Stimulated activated CD8-positive, alpha-beta memory T cell treated with anti-CD3 and anti-CD28 coated beads, Interleukin-7, amount 100 ng/mL, for 1 hour (primary cell): ENCODE results near the gene AUTS2.

Experiments used
- DNase-seq, 2 donors: peaks; one replicate each; pipeline ENCODE4 v3.0.0-alpha.2; 2020; ENCODE audit warnings: low read depth in 2 of 2

Gene AUTS2

GRCh38 chr7:70116867-70117266 is 518.6 kb downstream of the AUTS2 start:
- no peak for DNase-seq

DNA sequence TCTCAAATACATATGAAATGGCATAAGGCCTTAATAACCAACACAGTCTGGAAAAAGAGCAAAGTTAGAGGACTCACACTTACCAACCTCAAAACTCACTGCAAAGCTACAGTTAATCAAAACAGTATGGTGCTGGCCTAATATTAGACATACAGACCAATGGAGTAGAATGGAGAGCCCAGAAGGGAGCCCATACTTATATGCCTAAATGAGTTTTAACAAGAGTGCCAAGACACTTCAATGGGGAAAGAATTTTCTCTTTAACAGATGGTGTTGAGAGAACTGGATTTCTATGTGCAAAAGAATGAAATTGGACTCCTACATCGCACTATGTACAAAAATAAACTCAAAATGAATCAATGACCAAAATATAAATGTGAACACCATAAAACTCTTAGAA is 522.6 kb downstream of the AUTS2 start:
- DNase-seq = no peak

DNA sequence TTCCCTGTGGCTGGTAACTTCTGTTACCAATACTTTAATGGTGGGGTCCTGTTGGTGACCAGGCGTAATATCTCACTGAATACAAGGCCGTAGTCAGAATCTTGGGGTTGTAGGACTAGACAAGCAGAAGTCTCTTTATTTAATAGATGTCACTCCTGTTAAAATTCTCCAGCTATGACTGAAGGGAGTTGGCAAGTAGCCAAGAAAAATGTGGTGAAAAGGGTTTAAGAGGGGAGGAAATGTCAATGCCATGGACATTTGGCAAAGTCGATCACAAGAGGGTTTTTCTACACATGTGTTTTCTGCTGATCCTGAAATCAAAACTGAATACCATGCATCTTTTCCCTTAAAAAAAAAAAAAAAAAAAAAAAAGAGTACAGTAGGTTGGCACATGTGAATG is 533.5 kb downstream of the AUTS2 start:
- DNase-seq = no peak

- DNase-seq = no peak
These were observed 534.1 kb downstream of the AUTS2 start for GRCh38 chr7:70132226-70132851.

DNA sequence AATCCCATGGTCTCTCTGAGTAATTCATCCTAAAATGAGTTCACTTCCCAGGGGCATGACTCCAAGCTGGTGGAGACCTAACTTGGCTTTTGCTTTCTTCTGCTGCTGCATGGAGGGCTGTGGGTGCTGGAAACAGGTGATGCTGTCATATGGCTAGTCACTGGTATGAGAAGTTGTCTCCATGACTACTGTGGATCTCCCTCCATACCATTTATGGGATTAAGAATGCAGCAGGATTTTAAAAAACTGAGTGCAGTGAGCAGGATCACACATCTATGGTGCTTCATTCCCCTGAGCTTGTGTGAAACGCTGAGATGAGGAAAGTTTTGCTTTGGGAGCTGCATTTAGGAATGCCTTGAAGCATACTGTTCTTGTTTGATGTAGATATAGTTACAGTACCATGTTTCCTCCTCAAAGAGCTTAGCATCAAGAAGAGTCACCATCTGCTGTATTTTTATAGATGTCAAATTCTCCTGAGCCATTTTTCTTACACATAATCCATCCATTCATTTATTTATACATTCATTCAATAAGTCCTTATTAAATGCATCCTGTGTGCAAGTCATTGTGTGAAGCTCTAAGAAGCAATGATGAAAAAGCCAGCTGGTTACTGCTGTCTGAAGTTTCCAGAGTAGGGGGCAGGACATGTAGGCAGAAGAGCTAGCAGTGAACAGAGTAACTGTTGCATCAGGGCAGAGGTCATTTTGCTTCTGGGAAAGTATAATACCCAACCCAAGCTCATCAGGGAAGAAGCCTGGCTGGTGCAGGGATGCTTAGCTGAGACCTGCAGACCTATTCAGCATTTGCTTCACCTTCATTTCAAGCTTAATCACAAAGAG is 534.8 kb downstream of the AUTS2 start:
- DNase-seq = no peak

- no peak for DNase-seq
These were observed 535.9 kb downstream of the AUTS2 start for GRCh38 chr7:70134029-70134770.

- no peak for DNase-seq
These were observed 537.4 kb downstream of the AUTS2 start for GRCh38 chr7:70135656-70136055.

- no peak for DNase-seq
These were observed 538.9 kb downstream of the AUTS2 start for GRCh38 chr7:70137126-70137525.

DNA sequence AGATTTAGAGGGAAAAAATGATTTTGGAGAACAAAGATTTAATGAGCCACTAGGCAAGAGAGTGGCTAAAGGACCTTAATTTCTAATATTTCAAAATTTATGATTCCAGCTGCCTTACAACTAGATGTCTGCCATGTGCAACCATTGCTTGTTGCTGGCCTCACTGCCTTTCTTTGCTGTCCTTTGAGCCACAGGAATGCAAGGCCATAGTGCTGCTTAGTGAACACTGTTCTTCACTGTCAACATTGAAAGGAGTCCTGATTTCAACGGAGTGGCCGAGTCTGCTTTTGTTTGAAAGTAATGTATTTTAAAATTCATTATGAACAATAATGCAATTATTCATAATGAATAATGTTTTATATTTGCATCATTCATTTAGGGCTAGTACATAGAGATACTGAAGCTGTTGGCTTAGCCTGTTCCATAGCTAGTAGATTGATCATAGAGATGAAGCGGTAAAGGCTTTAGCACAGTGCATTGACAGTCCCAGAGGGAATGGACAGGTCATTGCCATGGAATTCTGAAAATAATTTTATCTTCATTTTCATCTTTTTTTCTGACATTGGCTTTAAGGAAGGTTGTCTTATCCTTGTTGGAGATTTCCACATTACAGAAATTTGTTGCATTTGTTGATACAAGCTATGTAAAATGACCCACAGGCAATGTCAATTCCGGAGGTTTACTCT is 544.1 kb downstream of the AUTS2 start:
- DNase-seq = no peak

DNA sequence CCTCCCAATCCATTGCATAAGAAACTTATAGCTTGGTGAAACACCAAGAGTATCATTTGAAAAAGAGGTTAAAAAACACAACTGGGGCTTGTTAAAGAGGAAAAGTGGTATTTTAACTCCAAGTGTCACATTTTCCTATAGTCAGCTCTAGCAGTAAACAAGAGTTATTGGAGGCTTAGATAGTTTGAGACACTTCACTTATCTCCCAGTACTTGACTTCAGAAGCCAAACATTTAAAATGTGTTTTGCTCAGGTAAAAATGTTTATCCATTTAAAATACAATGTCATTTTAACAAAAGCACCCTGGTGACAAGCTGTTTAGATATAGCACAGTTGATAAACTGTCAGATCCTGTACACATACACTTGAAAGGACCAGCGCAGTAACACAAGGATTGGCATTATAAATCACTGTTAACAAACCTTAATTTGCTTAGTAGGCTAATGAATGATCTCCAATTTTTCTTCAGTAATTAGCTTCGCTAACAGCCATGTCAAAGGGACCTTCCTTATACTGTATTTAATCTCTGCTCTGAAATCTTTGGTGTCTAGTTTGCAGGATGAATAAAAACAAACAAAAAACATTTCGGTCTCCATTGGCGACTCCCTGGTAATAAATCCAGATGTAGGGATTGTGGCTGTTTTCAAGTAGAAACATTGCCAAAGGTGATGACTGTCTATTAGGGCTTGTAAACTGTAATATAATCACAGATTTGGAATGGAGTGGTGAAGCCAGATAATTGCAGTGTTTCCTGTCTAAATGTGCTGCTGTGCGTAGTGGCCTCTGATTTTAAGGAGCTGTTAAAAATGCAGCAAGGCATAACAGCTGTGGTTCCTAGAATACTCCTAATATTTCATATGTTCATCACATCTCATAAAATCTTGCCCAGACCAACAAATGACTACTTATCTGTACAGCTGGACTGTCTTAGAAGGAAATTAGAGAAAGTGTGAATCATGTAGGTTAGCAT is 545.1 kb downstream of the AUTS2 start:
- no peak for DNase-seq

DNA sequence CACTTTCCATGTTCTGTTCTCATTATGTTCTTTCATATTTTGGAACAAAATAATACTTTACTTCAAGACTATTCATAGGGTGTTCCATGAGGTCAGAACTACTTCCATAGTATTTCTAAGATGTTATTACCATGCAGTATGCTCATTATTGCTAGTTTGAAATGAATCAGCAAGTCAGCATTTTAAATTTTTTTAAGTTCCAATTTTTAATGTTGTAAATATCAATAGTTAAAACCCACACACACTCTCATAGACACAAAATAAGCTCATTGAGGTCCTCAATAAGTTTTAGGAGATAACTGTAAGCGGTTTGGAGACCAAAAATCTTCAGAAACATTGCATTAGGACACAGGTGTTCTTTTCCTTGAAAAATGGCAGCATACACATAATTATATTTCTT is 550.7 kb downstream of the AUTS2 start:
- DNase-seq = no peak

GRCh38 chr7:70152313-70152712 is 554.0 kb downstream of the AUTS2 start:
- DNase-seq = no peak

- no peak for DNase-seq
These were observed 555.7 kb downstream of the AUTS2 start for GRCh38 chr7:70153933-70154332.

- DNase-seq = no peak
These were observed 556.4 kb downstream of the AUTS2 start for GRCh38 chr7:70154521-70155180.

- DNase-seq = no peak
These were observed 557.8 kb downstream of the AUTS2 start for GRCh38 chr7:70156057-70156456.

DNA sequence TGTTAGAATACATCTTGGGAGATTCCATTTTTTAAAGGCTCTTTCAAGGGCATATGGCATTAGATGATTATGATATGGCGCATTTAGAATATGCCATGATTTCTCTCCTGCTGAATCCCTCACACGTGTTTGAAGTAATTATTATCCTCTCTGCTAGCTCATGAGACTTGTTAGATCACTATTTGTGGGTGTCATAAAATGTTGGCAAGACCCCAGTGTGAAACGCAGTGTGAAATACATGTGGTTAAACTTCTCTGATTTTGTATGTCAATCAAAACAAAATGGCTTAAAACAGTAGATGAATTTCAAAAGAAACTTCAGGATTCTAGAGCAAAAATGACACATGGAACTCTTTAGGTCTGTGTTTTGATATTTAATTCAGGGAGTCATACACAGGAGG is 560.8 kb downstream of the AUTS2 start:
- no peak for DNase-seq

GRCh38 chr7:70165477-70166170 is 567.3 kb downstream of the AUTS2 start:
- no peak for DNase-seq

- DNase-seq = no peak
These were observed 573.2 kb downstream of the AUTS2 start for GRCh38 chr7:70171369-70171920.

DNA sequence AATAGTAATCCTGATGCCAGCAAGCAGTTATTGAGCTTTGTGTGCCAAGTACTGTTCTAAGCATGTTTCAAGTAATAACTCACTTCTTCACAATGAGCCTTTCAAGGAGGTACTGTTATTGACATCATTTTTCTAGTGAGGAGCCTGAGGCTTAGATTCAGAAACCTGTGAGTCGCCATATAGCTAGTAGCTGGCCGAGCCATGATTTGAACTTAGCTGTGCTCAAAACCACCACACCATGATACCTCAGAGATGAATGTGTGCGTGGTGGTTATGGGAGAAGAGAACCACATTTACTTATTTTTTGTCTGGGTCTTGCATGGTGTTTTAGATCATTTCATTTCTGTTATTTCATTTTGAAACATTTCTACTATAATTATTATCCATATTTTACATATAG is 578.9 kb downstream of the AUTS2 start:
- DNase-seq = no peak

DNA sequence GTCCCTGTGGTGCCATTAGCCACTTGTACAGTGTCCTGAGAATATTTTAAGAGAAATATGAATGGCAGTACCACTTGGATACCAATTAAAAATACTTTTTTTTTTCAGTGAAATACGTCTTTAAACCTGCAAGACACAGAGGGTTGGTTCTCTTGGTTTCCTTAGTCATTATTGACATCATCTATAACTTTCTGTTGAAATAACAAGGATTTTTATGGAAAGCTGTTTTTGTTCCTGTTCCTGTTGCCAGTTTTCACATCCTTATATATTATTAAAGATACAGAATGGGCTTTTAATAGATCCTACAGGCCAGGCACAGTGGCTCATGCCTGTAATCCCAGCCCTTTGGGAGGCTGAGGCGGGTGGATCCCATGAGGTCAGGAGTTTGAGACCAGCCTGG is 579.9 kb downstream of the AUTS2 start:
- no peak for DNase-seq
